HUDEP-2 (cell line): ENCODE results near the gene ZNF143.
"Not testable (repeated sequence)": the region's sequence is repeated elsewhere in the genome, so short reads cannot be mapped to it uniquely, and the experiment has no call there.

Experiments
- DNase-seq, 76 experiments: peaks; one replicate each; lab custom pipeline; 2025; ENCODE audit not compliant: unreplicated experiment in 76 of 76; lab: John Stamatoyannopoulos, UW

Gene ZNF143

DNA sequence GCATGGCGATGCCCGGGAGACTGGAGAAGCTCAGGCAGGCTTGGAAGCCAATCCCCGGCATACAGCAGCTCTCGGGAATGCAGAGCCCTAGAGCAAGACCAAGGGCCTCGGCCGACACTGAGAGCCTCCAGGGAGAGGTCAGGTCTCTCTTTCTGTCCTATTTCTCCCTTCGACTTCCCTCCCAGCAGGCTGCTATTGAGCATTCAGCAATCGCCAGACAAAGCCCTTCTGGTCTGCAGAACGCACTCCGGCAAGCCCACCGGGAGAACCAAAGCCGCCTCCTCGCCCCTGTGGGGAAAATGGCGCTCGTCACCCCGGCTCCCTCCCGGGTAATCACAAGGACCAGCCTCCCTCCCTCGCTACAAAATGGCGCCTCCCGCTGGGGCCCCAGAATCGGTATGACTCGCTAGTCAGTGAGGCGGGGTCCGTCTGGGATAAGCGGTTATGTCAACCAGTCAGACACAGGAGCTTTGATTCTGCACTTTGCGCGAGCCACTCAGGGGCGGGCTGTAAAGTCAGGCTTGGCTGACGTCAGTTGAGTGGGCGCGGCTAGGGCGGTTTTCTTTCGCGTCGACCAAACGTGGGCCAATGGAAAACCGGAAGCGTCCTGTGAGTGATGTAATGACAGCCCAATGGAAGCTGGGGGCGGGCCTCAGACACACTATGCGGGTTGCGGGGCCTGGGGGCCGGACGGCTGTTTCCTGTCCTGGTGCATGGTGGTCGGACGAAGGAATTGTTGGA, at the start of gene ZNF143:
ZNF143 (plus strand) TSS at position 691 of the 741 bp plus-strand sequence. CDS start 10,297 bp downstream, outside the sequence.
- peak; percentile 72 to 100 (median 99) for DNase-seq

DNA sequence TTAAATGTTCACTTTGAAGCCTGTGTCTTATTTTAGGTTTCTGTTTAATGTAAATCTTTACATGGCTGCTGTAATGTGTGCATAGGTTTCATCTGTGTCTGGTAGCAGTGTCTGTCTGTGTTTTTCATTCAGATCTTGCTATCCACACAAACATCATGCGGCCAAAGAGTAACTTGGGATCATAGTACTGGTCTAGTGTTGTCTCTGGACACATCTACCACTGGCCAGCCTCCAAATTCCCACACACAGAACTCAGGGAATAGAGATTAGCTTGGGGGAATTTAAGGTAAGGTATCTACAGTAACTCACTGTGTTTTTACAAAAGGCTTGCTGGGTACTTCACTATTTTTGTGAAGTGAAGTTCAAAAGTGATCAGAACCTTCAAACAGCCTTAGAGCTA, 32.1 kb upstream of the ZNF143 start:
- DNase-seq, result no peak

DNA sequence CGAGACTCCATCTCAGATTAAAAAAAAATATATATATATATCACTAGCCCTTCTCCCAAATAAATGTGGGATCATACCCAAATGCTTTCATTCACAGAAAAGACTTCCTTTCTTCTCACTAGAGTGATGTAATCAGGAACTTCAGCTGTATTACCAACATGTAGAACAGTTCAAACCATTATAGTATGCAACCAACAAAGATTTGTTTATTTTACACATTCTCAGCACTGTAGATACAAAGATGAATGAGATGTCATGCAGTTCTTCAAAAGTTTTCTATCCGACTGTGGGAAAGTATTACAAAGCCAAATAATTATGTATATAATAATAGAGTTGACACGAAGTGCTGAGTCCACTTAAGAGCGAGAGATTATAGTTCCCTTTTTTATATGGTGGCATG, 22.2 kb upstream of the ZNF143 start:
- no peak for DNase-seq

DNA sequence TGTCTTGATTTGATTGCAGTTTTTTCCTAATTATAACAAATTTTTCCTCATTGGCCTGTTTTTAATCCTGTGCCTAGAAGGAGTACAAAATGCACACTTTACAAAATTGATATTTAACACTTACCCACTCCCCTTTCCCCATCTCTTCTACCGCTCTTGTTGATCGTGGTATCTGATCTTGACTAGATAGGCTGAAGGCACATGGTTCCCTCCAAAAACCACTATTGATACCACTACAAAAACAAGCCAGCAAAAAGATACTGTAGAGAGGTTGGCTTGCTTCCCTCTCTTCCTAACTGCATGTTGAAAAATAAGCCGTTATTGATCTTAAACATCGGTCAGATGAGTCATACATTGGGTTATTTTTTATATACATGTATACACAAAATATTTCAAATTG, 14.6 kb upstream of the ZNF143 start:
- peak in 4 of 76 experiments; percentile 4 to 24 (median 11) for DNase-seq

DNA sequence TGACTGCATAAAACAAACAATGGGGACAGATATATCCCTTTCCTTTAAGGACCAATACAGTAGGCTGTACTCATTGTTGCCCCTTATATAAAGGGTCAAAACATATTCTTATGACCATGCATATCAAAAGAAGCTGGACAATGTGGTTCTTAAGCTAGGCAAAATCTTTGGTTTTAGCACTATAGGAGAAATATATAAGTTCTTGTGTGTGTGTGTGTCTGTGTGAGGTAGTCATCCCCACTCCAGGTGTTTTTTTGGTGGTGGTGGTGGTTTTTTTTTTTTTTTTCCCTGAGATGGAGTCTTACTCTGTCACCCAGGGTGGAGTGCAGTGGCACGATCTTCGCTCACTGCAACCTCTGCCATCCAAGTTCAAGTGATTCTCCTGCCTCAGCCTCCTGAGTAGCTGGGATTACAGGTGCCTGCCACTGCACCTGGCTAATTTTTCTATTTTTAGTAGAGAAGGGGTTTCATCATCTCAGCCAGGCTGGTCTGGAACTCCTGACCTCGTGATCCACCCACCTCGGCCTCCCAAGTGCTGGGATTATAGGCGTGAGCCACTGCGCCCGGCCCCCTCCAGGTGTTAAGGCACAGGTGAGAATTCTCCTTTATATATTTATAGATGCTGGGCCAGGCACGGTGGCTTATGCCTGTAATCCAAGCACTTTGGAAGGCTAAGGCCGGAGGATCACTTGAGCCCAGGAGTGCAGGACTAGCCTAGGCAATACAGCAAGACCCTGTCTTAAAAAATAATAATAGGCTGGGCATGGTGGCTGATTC, 12.0 kb upstream of the ZNF143 start:
- no peak for DNase-seq

DNA sequence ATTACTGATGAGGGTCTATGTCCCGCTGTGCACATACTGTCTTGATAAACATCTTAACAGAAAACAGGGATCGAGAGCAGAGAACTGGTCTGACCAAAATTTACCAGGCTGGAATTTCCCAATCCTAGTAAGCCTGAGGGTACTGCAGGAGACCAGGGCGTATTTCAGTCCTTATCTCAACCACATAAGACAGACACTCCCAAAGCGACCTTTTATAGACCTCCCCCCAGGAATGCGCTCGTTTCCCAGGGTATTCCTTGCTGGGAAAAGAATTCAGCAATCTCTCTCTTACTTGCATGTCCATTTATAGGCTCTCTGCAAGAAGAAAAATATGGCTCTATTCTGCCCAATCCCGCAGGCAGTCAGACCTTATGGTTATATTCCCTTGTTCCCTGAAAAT, 8.8 kb upstream of the ZNF143 start:
- DNase-seq, result not testable (repeated sequence)

DNA sequence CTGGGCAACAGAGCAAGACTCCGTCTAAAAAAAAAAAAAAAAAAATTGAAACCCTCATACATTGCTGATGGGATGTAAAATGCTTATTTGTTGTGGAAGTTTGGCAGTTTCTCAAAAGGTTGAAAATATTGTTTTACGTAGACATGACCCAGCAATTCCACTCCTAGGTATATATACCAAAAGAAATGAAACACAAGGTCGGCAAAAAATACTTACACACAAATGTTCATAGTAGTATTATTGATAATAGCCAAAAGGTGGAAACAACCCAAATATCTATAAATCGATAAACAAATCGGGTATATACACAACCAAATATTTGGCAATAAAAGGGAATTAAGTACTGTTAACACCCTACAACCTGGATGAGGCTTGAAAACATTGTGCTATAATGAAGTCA, 5.1 kb upstream of the ZNF143 start:
- no peak for DNase-seq

DNA sequence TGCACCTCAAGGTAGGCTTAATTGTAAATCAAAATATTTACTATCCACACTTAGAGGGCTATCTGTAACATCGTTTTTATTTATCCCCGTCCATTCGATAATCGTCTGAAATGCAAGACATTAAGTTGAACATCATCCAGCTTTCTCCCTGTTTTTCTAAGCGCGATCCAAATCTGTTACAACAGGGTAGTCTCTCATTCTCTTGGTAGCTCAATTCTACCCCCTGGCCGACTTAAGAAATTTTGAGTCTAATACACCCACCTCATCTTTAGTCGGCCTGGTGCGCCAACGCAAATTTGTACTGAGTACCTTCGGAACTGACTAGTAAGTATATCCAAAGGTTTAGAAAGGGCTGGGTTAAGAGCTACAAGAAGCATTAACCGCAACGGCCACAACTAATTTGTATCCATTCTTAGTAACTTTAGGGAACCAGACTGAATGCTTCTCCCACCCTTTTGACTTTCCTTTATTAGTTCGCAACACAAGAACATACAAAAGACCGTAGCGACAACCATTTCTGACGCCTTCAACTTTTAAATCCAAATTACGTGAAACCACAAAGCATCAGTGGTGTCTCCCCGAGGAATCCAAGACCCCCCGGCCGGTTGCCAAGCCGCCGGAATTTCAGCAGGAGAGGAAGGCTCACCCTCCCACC, 1.0 kb upstream of the ZNF143 start:
- DNase-seq, result peak in 23 of 76 experiments; percentile 3 to 46 (median 17)

DNA sequence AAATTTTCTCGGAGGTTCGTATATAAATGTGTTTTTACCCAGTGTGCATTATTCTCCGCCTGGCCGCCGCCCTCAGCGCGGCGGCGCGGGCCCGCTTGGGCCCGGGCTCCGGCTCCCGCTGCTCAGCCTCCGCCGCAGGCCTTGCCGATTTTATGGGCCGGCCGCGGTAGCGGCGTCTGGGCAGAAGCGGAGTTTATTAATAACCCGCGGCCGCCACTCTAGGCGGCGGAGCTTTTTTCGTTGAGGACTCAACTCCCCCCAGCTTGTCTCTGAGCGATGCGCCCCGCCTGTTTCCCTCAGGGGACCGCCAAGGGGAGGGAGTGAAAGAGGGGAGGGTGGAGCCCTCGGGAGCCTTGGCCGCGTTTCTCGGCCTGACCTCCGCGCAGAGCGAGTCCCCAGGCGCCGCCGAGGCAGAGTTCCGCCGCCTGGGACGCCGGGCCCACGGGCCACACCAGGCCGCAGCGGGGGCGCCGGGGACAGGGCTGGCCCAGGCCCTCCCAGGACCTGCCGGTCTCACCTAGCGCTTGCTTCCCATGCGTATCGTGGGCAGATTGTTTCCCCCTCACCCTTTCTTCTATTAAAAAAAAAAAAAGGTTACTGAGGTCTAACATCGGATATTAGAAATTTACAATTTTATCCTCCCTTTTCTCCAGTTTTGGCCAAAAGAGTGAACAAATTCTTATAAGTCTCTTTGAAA, 399 bp downstream of the ZNF143 start:
- peak in 75 of 76 experiments; percentile 8 to 89 (median 74) for DNase-seq

DNA sequence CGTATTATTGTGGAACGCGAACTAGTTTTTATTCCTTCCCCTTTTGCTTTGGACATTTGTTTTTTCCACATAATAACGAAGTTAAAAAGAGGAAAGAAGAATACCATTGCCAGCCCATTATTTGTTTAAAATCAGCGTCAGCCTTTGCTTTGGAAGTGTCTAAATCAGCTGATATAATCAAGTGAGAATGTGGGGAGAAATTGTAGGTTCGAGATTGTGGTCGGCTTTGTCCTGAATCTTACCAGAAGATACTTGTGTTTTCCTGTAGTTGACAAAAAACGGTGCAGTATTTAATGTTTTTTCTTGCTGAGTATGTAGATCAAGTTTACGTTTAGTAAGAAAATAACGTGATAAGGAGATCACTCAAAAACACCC, 935 bp downstream of the ZNF143 start:
- peak in 1 of 76 experiments; percentile 13 for DNase-seq

DNA sequence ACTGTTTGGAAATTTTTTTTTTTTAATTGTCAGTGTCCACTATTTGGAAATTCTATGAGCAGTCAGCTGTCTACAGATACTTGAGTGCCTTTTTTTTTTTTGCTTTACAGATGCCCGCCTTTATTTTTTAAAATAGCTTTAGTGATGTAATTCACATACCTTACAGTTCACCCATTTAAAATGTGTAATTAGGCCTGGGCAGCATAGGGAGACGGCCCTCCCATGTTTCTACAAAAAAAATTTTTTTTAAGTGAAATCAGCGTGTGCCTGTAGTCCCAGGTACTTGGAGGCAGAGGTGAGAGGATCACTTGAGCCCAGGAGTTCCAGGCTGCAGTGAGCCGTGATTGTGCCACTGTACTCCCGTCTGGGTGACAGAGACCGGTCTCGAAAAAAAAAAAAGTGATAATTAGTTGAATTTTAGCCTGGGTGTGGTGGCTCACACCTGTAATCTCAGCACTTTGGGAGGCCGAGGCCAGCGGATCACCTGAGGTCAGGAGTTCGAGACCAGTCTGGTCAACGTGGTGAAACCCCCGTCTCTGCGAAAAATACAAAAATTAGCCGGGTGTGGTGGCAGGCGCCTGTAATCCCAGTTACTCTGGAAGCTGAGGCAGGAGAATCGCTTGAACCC, 1.5 kb downstream of the ZNF143 start:
- no peak for DNase-seq

DNA sequence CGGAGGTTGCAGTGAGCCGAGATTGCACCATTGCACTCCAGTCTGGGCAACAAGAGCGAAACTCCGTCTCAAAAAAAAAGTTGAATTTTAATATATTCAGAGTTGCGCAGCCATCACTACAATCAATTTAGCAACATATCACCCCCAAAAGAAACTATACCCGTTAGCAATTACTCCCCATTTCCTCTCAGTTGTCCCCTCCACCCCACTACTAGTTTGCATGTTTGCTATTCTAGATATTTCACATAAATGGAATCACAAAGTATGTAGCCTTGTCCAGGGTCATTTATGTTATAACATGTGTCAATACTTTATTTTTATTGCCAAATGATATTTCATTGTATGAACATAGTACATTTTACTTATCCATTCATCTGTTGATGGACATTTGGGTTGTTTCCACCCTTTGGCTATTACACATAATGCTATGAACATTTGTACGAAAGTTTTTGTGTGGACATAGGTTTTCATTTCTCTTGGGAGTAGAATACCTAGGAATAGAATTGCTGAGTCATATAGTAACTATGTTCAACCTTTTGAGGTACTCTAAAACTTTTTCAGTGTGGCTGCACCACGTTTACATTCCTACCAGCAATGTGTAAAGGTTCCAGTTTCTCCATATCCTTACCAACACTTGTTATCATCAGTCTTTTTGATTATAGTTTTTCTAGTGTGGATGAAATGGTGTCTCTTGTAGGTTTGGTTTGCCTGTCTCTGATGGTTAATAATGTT, 2.2 kb downstream of the ZNF143 start:
- peak in 1 of 76 experiments; percentile 5 for DNase-seq

DNA sequence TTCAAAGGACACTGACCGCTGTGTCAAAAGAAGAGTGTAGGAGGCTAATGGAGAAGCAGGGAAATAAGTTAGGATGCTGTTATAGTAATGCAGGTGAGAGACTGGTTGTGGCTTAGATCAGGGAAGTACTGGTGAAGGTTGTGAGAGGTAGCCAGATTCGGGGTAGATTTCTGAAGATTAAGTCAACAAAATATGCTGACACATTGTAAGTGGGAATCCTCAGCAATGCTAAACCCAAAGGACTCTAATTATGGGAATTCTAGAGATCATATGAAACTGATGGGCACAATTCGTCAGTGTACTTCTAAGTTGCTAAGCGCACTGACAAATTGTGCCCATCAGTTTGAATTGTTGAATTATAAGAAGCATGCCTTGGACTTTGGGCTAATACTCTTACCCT, 10.0 kb downstream of the ZNF143 start:
- DNase-seq, result no peak

DNA sequence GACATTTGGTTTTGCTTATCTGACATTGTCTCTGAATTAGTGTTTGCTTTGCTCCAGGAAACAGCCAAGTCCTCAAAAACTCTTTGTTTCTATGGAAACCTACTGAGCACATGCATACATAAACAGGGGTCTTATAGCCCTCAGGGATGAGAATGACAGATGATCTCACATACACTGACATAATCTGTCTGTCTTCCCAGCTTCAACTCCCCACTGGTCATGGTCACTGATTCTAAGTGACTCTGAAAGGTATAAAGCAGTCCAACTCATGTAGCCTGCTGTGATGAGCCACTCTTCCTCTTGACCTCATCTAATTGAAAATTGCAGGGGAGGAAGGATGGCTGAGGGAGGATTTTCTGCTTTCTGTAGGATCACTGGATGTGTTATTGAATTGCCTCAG, 12.6 kb downstream of the ZNF143 start:
- no peak for DNase-seq

DNA sequence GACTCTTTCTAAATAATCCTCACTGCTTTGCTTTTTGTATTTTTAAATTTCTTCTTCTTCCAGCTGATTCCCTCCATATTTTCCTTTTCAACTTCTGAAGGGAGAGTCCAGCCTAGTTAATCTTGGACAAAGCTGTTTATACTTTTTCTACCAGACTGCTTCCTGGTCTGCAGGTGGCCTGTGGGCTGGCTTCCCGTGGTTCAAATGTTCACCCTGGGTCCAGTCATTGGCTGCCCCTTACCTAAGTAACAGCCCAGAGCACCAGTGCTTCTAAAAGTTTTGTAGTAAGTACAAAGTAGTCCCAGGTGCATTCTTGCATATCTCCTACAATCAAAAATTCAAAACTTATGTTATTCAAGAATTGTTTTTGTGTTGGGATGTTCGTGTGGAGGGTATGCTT, 19.1 kb downstream of the ZNF143 start:
- no peak for DNase-seq

DNA sequence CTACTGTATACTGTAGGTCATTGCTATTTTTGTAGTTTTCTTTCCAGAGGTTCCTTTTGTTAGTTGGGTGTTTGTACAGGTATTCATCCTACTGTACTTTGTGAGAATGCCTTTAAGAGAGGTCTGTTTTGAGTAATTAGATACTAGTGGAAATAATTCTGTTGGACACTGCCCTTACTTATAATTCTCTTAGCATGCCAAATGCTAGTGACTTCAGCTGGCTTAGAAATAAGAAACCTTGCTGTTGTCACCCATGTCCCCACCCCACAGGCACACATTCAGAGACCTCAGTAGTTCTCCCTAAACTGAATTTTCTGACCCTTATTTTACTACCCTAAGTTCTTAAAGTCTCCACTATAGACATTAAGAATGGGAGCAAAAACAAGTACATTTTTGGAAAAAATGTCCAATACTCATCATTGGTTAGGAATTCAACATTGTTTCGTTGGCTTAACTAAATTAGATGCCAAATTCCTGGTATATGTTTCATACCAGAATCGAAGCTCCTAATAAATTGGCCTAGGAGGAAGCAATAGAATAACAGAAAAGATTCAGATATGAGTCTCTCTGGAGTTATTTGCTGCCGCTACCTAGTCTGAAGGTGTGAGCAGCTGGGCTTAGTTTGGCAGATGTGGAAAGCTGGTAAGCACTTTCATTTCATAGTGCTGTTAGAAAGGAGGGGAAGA, 28.4 kb downstream of the ZNF143 start:
- DNase-seq, result no peak

DNA sequence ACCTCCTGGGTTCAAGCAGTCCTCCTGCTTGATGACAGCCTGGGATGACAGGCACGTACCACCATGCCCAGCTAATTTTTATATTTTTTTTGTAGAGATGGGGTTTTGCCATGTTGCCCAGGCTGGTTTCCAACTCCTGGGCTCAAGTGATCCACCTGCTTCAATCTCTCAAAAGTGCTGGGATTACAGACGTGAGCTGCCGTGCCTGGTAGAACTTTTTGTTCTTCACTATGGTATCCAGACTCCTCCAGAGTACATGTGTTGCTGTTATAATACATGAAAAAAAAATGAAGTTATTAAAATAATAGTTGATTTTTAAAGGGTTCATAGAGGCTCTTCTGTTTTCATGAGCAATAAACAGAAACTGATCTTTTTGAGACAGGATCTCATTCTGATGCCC, 29.6 kb downstream of the ZNF143 start:
- no peak for DNase-seq

DNA sequence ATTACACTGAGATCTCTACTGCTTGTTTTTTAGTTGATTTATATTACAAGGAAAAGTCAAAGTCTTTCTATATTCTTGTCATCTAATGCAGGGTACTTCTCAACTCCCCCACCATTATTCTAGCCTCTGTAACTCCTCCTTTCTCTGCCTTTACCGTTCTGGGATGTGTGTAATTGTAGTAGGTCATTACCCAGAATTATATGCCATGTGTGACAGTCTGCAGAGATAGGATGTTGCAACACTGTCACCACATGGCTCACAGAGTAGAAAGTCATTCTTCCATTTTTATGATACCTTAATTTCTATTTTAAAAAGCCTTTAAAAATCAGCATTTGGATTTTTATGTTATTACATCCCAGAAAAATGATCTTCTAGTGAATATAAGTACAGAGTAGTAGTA, 32.7 kb downstream of the ZNF143 start:
- no peak for DNase-seq

DNA sequence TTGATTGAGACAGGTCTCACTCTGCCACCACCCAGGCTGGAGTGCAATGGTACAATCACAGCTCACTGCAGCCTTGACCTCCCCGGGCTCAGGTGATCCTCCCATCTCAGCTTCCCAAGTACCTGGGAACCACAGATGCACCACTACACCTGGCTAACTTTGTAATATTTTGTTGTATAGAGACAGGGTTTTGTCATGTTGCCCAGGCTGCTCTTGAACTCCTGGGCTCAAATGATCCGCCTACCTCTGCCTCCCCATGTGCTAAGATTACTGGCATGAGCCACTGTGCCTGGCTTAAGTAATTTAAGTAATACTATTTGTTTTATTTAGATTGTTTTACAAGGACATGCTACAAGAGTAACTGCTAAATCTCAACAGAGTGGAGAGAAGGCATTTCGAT, 33.5 kb downstream of the ZNF143 start:
- no peak for DNase-seq
